HG02588 (cell line): Measurements from ENCODE around the gene TRIM14.

Source experiments
- ATAC-seq: cut with Tn5 transposase; IDR thresholded peaks from one replicate; pipeline ENCODE4 v1.9.1; 2021; ENCODE audit warnings: mild to moderate bottlenecking, moderate library complexity; ENCODE audit not compliant: unreplicated experiment

TRIM14 gene, protein sequence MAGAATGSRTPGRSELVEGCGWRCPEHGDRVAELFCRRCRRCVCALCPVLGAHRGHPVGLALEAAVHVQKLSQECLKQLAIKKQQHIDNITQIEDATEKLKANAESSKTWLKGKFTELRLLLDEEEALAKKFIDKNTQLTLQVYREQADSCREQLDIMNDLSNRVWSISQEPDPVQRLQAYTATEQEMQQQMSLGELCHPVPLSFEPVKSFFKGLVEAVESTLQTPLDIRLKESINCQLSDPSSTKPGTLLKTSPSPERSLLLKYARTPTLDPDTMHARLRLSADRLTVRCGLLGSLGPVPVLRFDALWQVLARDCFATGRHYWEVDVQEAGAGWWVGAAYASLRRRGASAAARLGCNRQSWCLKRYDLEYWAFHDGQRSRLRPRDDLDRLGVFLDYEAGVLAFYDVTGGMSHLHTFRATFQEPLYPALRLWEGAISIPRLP

DNA sequence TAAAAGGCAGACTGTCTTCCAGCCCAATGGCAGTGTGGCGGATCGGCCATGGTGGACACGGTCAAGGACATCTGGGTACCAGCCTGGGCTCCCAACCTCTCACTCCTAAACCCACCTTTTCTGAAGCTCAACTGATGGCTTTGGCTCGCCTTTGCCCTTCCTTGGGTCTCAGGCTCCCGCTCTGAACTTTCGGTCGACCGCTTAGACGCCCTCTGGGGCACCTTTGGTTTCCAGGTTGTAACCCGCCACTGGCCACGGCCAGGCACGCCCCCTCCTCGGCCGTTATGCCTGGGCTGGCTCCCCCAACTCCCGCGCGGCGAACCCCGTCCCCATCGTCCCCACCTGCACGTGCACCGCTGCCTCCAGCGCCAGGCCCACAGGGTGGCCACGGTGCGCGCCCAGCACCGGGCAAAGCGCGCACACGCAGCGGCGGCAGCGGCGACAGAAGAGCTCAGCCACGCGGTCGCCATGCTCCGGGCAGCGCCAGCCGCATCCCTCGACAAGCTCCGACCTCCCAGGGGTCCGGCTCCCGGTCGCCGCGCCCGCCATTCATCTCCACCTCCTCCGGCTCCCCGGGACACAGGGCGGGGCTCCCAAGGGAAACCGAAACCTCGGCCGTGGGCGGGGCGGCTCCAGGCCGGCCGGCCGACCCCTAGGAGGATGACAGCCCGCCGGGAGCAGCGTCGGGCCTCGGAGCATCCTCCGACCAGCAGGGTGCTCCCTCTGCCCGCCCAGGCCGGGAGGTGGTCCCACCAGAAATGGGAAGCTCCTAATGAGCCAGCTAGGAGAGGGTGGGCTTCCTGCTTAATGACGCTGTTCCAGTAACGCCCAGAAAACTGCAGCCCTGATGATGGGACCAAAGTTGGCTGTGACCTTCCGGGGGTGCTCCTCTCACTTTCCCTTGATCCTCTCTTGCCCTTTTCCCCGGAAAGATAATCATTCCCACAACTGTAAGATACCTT lies at the start of gene TRIM14:
TSS of gene TRIM14 (minus strand) at position 583 of the 962 bp plus-strand sequence. CDS start at position 549, 34 bp downstream.
- ATAC-seq, result peak; percentile 66

DNA sequence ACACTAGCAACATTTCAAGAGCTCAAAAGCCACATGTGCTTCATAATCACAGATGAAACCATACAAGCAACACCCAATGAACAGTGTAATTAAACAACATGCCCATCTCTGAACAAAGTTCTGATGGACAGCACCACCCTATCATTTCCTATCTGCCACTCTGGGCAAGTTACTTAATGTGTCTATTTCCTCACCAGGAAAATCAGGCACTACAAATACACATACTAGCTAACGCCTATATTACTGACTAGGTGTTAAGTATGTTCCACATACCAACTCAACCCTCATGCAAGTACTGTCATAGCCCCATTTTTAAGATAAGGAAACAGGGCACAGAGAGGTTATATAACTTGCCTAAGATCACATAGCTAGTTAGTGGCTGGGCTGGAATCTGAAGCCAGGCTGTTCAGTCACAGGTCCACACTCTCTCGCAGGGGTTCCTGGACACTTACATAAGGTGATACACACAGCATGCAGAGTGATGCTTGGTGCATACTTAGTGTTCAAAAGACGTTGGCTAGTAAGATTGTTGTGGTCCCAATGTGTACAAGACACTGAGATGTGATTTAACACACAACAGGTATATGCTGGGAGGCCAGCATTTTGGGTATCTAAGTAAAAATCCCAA lies 49.2 kb upstream of the TRIM14 start:
- no peak for ATAC-seq

DNA sequence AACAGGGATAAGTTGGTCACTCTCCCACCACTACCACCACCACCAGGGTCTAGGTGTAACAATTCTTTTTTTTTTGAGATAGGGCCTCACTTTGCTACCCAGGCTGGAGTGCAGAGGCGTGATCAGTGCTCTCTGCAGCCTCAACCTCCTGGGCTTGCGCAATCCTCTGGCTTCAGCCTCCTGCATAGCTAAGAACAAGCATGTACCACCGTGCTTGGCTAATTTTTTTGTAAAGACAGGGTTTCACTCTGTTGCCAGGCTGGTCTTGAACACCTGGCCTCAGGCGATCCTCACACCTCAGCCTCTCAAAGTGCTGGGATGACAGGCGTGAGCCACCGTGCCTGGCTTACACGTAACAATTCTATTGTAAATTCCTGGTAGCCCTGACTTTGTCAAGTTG lies 45.9 kb upstream of the TRIM14 start:
- no peak for ATAC-seq

DNA sequence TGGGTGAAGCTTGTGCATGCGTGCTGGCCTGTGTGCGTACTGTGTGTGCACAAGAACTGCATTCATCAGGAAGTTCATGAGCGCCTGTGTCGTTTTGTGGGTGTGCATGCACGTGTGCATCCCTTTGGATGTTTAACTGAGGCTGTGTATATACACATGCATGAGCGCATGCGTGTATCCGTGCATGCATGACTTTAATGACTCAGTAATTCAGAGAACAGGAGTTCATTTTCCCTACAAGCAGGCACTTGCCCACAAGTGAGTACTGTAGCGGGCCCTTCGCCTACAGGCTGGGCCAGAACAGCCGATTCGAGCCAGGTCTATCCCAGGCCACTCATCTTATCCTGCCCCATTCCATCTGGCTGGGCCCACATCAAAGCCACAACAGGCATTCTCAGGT lies 43.6 kb upstream of the TRIM14 start:
- no peak for ATAC-seq

DNA sequence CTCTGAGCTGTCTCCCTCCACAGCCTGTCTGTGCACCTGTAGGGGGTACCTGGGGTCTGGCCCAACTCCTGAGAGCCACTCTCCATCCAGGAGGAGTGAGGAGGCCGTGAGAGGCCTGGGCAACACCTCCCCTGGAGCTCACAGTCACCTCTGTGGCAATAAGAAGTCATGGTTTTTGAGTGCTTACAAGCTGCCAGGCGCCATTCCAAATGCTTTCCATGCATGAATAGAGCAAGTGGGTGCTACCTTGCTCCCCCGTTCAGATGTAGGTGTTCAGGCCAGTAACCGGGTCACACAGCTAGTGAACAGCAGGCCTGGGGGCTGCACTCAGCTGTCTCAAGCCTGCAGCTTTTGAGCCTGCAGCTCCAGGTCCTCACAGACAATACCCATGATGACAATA lies 42.8 kb upstream of the TRIM14 start:
- ATAC-seq, result no peak

DNA sequence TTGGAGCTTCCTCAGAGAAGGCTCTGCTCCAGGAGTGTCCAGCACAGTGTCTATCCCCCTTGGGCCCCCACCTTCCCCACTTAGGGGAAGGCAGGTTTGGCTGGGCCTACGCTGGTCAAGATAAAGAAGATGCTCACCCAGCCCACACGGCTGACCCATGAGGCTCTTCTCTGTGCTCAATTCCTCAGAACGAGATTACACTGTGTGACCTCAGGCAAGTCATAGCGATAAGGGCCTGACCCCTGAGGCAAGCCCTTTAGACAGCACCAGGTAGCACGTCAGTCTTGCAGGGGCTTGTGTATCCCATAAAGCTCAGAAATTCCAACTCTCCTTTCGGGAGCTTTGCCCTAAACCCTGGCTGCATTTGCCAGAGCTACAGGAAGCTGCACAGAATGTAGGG lies 40.8 kb upstream of the TRIM14 start:
- ATAC-seq, result no peak

DNA sequence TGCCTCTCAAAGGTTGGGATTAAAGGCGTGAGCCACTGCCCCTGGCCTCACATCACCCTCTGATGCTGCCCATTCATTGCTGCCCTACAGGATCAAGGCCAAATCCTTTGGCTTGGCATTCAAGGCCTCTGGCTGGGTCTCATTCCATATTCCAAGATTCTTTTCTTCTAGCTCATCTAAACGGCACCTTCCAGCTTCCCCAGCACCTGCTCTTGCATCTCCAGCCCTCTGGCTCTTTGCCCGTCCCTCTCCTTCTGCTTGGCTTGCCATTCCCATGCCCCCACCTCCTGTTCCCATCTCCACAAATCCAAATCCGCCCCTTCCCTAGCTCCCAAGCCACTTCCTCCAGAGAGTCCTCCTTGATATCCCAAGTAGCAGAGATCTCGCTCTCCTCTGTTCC lies 40.3 kb upstream of the TRIM14 start:
- ATAC-seq, result no peak

DNA sequence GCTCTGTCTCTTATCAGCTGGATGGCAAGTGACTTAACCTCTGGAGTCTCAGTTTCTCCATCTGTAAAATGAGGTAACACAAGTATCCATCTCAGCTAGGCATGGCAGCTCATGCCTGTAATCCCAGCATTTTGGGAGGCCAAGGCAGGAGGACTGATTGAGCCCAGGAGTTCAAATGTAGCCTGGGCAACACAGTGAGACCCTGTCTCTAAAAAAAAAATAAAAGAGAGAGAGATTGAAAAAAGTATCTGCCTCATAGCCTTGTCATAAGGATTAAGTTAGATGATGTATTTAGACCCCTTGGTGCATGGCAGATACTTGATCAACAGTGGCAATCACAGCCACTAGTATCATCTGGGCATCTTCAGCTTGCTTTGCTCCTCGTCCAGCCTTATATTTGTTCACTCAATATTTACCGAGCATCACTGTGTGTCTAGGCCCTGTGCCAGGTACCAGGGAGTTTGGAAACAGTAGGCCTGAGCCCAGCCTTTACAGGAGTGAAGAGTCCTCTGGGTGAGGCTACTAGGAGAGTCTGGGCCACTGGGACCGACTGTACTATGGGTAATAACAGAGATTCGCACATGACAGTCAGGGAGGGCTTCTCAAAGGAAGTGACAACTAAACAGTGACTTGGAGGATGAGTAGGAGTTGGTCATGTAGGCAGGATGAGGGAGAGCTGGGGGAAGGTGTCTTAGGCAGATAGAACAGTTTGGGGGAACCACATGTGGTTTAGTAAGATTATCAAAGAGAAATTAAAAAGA lies 39.2 kb upstream of the TRIM14 start:
- ATAC-seq, result no peak

DNA sequence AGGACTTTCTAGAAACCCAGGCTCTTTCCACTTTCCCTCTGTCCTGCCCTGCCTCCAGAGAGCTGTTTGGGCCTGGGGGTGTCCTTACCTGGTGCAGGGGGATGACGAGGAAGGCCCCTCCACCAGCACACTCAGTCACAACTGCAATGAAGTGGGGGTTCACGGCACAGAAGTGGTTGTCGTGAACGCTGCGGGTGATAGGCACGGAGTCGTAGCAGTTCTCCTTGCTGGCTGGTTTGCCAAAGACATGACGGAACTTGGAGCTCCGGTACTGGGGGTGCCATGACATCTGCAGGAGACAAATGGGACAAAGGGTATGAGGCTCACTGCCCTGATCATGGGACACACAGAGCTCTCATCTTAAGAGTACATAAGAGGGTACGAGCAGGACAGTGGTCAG lies 38.4 kb upstream of the TRIM14 start:
- ATAC-seq, result no peak

DNA sequence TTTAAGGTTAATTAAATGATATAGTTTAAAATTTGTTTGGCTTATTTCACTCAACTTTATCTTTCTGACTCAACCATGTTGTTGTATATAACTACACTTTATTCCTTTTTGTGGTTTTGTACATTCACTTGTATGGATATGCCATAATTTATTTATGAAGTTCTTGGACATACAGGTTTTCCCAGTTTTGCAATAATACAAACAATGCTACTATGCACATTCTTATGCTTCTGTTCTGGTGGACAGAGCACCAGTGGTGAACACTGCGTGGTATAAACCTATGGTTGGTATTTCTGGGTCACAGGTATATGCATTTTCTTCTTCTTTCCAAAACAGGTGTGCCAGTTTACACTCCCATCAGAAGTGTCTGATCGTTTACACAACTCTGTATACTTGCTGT lies 35.7 kb upstream of the TRIM14 start:
- no peak for ATAC-seq

DNA sequence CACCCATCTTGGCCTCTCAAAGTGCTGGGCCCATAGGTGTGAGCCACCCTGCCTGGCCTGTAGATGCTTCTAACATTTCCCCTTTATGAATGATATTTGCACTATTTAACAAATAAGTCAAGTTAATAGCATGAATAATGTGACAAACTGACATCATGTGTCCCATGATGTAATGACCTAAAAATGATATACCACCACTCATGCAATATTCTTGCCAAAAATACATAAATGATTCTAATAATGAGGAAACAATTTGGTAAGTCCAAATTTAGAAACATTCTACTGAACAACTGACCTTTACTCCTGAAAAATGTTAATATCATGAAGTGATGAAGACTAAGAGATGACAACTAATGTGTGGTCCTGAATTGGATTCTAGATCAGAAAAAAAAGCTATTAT lies 33.5 kb upstream of the TRIM14 start:
- ATAC-seq, result no peak

DNA sequence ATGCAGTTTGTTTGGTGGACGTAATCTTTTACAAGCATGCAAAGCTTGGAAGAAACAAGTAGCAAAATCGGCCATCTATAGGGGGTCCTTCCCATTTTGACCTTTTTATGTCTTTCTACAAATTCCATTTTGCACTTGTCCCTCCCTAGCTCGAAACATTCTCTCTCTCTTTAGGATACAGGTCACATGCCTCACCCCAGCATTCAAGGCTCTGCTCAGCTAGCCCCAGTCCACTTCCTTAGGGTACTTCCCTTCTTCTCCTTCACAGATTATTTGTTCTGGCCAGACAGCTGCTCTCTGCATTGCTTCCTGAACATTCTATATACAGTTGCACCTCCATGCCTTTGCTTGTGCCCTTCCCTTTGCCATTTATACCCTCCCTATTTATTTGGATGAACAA lies 31.7 kb upstream of the TRIM14 start:
- ATAC-seq, result no peak

DNA sequence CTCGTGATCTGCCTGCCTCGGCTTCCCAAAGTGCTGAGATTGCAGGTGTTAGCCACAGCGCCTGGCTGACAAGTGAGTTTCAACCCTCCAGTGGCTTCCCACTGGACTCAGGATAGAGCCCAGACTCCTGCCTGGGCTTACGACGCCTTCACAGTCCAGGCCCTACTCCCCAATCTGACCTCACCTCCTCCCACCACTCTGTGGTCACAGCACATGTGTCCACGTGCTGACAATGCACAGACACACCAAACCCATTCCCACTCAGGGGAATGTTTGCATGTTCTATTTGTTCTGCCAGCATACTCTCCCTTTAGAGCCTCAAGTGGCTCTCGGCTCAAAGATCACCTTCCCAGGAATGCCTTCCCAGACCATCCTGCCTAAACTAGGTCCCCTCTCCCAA lies 31.1 kb upstream of the TRIM14 start:
- no peak for ATAC-seq

DNA sequence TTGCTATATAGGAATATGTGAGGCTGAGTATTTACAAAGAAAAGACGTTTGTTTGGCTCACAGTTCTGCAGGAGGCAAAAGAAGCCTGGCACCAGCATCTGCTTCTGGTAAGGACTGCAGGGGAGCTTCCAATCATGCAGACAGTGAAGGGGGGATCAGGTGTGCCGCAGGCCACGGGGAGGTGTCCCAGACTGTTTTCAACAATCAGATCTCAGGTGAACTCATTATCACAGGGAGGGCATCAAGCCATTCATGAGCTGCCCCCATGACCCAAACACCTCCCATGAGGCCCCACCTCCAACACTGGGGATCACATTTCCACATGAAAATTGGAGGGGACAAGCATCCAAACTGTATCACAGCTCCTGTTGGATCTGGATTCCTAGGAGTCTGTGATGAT lies 30.4 kb upstream of the TRIM14 start:
- ATAC-seq, result no peak

DNA sequence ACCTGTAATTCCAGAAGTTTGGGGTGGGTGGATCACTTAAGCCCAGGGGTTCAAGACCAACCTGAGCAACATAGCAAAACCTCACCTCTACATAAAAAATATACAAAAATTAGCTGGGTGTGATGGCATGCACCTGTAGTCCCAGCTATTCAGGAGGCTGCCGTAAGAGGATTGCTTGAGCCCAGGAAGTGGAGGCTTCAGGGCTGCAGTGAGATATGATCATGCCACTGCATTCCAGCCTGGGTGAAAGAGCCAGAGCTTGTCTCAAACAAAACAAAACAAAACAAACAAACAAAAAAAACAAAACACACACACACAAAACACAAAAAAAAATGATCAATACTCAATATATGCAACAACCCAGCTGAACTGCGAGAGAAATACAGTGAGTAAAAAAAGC lies 29.5 kb upstream of the TRIM14 start:
- ATAC-seq, result no peak

DNA sequence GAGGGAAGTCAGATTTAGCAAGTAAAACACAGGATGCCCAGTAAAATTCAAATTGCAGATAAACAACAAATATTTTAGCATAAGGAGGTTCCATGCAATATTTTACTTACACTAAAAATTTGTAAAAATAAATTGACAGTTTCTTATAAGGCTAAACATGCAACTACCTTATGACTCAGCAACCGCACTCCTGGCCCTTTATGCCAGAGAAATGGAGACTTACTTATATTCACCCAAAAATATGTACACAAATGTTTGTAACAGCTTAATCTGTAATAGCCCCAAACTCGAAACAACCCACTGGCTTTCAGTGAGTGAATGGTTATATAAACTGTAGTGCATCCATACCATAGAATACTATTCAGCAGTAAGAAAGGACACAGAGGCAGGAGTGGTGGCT lies 28.6 kb upstream of the TRIM14 start:
- no peak for ATAC-seq

DNA sequence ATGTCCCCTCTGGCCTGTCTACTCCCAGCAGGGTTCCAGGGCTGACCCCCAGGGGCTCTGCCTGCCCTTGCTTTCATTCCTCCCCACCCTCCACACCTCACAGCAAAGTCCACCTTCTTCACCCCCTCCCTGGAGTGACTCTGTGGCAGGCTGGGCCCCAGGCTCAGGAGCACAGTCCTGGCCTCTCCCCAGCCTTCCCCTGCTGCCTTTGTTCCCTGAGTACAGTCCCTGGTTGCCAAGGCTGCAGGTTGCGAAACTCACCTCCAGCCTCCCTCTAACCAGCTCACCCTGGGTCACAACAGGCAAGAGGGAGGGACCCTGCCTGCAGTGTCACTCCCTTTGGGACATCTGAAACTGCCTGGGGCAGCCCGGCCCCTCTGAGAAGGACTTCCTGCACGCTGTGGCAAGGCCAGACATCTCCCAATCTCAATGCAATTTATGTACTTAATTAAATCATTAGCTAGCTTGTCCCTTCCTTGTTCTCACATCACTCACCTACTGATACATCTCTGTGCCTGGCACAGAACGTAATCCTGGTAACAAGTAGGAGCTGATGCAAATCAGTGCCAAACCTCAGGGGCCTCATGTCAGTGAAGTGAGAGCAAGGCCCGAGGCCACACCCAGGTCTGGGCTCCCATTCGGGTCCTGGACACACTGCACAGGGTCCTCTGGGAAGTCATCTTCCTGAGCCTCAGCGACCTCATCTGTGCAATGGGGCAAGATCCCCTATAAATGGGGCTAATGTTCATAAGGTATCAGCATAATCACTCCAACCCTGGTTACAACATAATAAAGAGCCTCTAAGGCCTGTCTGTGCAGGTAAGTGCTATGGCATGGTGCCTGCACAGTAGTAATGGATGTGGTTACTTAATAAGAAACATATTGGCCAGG lies 27.3 kb upstream of the TRIM14 start:
- no peak for ATAC-seq

DNA sequence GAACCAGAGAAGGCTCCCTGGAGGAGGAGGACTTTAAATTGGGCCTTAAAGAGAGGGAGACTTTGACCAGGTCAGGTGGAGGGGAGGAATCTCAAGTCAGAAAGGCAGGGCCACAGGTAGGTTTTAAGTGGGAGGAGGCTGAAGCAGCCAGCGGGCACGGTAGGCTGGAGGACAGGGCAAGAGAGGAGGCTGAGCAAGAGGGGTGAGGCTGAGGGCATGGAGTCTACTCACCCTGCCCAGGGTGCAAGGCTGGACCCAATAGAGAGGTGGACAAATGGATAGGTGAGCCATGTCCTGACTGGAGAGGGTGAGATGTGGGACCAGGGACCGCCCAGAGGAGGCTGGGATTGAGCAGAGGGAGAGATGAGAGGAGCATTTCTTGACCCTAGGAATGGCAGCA lies 25.6 kb upstream of the TRIM14 start:
- ATAC-seq, result no peak

DNA sequence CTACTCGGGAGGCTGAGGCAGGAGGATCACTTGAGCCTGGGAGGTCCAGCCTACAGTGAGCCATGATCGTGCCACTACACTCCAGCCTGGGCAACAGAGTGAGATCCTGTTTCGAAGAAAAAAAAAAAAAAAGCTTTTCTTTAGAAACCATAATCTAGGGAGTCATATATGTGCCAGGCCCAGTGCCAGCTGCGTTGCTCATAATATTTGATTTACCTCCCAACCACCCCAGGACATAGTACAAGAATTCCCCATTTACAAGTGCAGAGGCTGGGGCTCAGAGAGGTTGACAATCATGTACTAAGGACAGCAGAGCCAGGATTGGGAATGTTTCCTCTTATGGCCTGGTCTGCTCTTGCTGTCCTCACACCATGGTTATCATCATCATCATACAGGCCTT lies 25.1 kb upstream of the TRIM14 start:
- no peak for ATAC-seq
